Dendritic cell treated with granulocyte-macrophage colony-stimulating factor and Interleukin-4, amounts not matched to agents 40 ng/mL and 50 ng/mL, for 4 days (primary cell): ENCODE results near the gene RINL.

Experiments used
- H3K27ac Mint-ChIP-seq: one replicate; pipeline ENCODE4 v1.8.0; 2022; ENCODE audit warnings: mild to moderate bottlenecking, mixed read lengths
- H3K27me3 Mint-ChIP-seq: one replicate; pipeline ENCODE4 v1.8.0; 2022; ENCODE audit warnings: mild to moderate bottlenecking, mixed read lengths
- H3K36me3 Mint-ChIP-seq: one replicate; pipeline ENCODE4 v1.8.0; 2022; ENCODE audit warnings: low read depth, mixed read lengths
- H3K4me1 Mint-ChIP-seq: one replicate; pipeline ENCODE4 v1.8.0; 2022; ENCODE audit warnings: low read depth, mixed read lengths
- H3K4me3 Mint-ChIP-seq: one replicate; pipeline ENCODE4 v1.8.0; 2022; ENCODE audit warnings: mild to moderate bottlenecking, moderate library complexity, mixed read lengths
- H3K9me3 Mint-ChIP-seq: one replicate; pipeline ENCODE4 v1.8.0; 2022; ENCODE audit warnings: mixed read lengths
- intact Hi-C: fragments of 100-400 bp; cut with micrococcal nuclease; formaldehyde crosslinking; loops from one replicate; pipeline ENCODE4 v1.15.0; 2022

RINL gene

GRCh38 chr19:38845374-38846024, 32.6 kb downstream of the RINL start:
- Mint-ChIP-seq H3K4me1 (peaks cover 48% of the 10 kb centered on the region), H3K27ac (no peak overlapping the region), H3K36me3 (peaks cover 95% of the 10 kb centered on the region), H3K4me3 (no peak overlapping the region), H3K9me3 (no peaks in the 10 kb centered on the region), H3K27me3 (no peaks in the 10 kb centered on the region)
- intact Hi-C loops = loop anchor here (10.0 kb wide), 1 partner anchor 111 kb away; no protein-coding TSS in a partner anchor

DNA sequence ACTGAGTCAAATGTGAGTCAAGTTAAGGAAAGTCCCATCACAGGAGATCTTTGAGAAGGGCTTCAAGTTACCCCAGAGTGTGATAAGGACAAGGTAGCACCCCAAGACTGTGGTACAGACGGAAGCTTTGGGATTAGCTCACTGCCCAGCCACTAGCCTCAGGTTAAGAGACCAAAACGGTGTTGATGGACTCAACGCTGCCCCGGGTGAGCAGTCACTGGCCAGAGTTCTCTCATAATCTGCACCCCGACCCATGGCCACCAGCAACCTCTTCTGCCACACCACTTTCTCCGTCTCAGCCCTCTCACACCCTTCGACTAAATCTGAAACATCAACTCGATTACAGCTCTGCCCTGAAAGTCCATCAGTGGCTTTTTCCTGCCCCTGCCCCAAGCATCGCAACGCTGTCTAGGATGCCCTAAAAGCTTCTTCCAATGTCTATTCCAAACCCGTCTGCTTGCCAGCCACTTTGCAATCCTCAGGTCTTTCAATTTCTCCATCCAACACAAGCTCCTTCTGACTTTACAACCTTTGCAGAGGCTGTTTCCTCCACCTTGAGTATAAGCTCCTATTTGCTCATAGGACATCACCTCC, 33.9 kb downstream of the RINL start:
- no peaks in the 10 kb centered on the region for H3K9me3 Mint-ChIP-seq
- H3K4me1 Mint-ChIP-seq = peaks cover 48% of the 10 kb centered on the region
- intact Hi-C loops = loop anchor here (10.0 kb wide), 1 partner anchor 109 kb away; no protein-coding TSS in a partner anchor
- H3K27me3 Mint-ChIP-seq = no peaks in the 10 kb centered on the region
- H3K36me3 Mint-ChIP-seq = peaks cover 100% of the 10 kb centered on the region
- no peak overlapping the region for H3K4me3 Mint-ChIP-seq
- no peak overlapping the region for H3K27ac Mint-ChIP-seq

DNA sequence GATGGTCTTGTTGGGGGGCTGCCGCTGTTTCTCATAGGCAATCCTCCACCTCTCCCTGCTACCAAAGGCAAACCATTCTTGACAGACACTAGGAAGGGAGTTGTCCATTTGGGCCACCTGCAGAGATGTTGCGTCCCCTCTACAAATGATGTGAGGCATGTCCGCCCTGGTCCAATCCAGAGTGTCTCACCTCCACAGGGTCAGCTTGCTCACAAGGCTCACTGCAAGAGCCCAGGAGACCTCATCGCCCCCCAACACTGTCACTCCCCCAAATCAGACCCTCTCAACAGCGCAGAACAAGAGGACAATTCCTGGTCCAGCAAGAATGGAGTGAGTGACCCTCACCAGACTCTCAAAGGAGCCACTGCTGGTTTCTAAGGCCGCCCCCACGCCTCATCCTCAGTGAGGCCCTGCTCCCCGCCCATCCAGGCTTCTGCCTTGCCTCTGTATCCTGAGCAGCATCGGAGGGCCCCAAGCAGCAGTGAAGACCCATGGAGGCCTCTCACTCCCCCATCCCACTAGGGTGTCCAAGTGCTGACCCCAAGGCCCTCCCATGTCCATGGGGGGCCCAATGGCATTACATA, 34.8 kb downstream of the RINL start:
- Mint-ChIP-seq H3K27me3 (no peaks in the 10 kb centered on the region), H3K27ac (no peak overlapping the region), H3K36me3 (peaks cover 100% of the 10 kb centered on the region), H3K4me1 (peaks cover 39% of the 10 kb centered on the region), H3K9me3 (no peaks in the 10 kb centered on the region), H3K4me3 (no peak overlapping the region)
- intact Hi-C loops = loop anchor here (10.0 kb wide), 1 partner anchor 108 kb away; no protein-coding TSS in a partner anchor

DNA sequence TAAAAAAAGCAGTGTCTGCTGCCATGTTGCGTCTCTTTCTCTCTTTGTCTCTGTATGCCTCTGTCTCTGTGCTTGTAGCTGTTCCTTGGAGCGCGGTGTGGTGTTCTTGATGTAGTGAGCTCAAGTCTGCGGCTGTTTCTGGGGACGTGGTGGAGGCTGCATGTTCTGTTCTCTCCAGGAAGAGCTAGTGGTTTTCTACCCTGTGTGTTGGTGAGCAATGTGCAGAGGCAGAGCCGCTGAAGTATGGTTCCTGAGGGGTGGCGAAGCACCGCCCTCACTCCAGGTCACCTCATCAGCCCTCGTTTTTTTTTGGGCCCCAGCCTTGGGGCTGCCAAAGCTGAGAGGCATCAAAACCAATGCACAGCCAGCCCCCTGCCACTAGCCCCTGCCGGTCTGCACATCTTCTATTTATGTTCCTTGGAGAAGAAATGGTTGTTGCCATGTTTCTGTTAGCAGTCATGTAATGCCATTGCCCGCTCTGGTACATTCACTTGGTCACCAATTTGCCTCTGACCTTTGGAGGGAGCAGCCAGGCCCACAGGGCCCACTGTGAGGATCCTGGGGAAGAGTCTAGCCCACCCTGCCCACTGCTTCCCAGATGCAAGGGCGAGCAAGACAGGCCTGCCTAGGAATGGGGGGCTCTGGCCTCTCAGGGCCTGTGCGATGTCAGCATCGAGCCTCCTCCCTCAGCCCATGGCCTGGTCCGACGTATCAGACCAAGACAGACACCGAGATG, 35.5 kb downstream of the RINL start:
- no peak overlapping the region for H3K27ac Mint-ChIP-seq
- no peak overlapping the region for H3K4me3 Mint-ChIP-seq
- no peaks in the 10 kb centered on the region for H3K9me3 Mint-ChIP-seq
- H3K4me1 Mint-ChIP-seq = peaks cover 33% of the 10 kb centered on the region
- H3K27me3 Mint-ChIP-seq = no peaks in the 10 kb centered on the region
- intact Hi-C loops = loop anchor here (10.0 kb wide), 1 partner anchor 108 kb away; no protein-coding TSS in a partner anchor
- H3K36me3 Mint-ChIP-seq = peaks cover 100% of the 10 kb centered on the region

- Mint-ChIP-seq H3K9me3 (no peaks in the 10 kb centered on the region), H3K4me1 (peaks cover 28% of the 10 kb centered on the region), H3K36me3 (peaks cover 100% of the 10 kb centered on the region), H3K27me3 (no peaks in the 10 kb centered on the region), H3K4me3 (no peak overlapping the region), H3K27ac (no peak overlapping the region)
- intact Hi-C loops = loop anchor here (10.0 kb wide), 1 partner anchor 107 kb away; no protein-coding TSS in a partner anchor
Measured at GRCh38 chr19:38841787-38842438, 36.2 kb downstream of the RINL start.

GRCh38 chr19:38841180-38841766, 36.8 kb downstream of the RINL start:
- Mint-ChIP-seq H3K9me3 (no peaks in the 10 kb centered on the region), H3K4me1 (peaks cover 27% of the 10 kb centered on the region), H3K4me3 (no peak overlapping the region), H3K27me3 (no peaks in the 10 kb centered on the region), H3K36me3 (peaks cover 100% of the 10 kb centered on the region), H3K27ac (no peak overlapping the region)
- intact Hi-C loops = loop anchor here (10.0 kb wide), 1 partner anchor 106 kb away; no protein-coding TSS in a partner anchor

DNA sequence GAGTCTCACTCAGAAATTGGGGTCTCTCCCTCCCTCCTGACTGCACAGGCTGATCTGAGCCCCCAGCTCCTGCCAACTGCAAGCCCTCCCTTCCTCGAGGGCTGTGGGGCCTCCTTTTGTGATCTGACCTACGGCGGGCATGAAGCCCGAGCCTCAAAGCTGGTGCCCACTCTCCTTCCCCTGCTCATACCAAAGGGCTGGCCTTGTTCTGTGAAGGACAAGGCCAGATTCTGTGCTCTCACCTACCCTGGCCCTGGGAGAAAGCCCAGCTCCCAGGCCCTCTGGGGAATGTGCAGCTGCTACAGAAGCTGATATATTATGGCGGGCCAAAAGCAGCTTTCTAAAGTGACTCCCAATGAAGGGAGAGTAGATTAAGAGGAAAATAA, 37.5 kb downstream of the RINL start:
- intact Hi-C loops = loop anchor here (10.0 kb wide), 1 partner anchor 106 kb away; no protein-coding TSS in a partner anchor
- Mint-ChIP-seq H3K9me3 (no peaks in the 10 kb centered on the region), H3K36me3 (peaks cover 100% of the 10 kb centered on the region), H3K4me3 (no peak overlapping the region), H3K4me1 (peaks cover 24% of the 10 kb centered on the region), H3K27me3 (no peaks in the 10 kb centered on the region), H3K27ac (no peak overlapping the region)

DNA sequence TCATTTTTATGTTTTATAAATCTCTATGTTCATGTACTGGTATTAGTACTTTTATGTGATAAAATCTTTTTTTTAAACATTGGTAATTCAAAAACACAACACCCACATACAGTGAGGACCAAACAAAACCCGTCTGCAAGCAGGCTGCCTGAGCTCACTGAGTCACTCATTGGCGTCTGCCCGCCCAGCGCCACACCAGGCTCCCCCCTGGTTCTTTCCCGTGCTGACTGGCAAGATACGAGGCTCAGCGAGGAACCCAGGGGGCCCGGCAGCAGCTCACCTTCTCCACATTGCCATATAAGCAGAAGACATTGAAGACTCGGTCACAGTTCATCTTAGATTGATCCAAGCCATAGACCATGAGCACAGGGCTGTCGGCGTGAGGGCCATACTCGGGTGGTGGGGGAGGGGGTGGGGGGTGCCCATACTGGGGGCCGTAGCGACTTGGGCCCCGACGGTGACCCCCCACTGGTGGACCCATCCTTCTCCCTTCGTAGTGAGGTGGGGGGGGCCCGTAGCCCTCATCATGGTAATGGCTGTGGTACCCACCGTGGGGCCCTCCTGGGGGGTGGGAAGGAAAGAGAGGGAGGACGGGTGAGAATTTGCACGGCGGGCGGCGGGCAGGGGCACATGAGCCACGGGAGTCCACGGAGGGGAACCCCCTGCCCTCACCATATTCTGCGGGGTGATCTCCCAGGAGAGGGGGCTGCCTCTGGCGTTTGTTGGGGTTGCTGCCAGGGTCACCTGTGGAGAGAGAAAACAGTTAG, 38.1 kb downstream of the RINL start:
- Mint-ChIP-seq H3K9me3 (no peaks in the 10 kb centered on the region), H3K4me3 (no peak overlapping the region), H3K36me3 (peaks cover 98% of the 10 kb centered on the region), H3K27ac (no peak overlapping the region), H3K27me3 (no peaks in the 10 kb centered on the region), H3K4me1 (peaks cover 19% of the 10 kb centered on the region)
- intact Hi-C loops = loop anchor here (10.0 kb wide), 1 partner anchor 105 kb away; no protein-coding TSS in a partner anchor

GRCh38 chr19:38838986-38839761, 38.9 kb downstream of the RINL start:
- Mint-ChIP-seq H3K27me3 (no peaks in the 10 kb centered on the region), H3K4me3 (no peak overlapping the region), H3K4me1 (peaks cover 13% of the 10 kb centered on the region), H3K27ac (no peak overlapping the region), H3K9me3 (no peaks in the 10 kb centered on the region), H3K36me3 (peaks cover 90% of the 10 kb centered on the region)
- intact Hi-C loops = no loop called here

DNA sequence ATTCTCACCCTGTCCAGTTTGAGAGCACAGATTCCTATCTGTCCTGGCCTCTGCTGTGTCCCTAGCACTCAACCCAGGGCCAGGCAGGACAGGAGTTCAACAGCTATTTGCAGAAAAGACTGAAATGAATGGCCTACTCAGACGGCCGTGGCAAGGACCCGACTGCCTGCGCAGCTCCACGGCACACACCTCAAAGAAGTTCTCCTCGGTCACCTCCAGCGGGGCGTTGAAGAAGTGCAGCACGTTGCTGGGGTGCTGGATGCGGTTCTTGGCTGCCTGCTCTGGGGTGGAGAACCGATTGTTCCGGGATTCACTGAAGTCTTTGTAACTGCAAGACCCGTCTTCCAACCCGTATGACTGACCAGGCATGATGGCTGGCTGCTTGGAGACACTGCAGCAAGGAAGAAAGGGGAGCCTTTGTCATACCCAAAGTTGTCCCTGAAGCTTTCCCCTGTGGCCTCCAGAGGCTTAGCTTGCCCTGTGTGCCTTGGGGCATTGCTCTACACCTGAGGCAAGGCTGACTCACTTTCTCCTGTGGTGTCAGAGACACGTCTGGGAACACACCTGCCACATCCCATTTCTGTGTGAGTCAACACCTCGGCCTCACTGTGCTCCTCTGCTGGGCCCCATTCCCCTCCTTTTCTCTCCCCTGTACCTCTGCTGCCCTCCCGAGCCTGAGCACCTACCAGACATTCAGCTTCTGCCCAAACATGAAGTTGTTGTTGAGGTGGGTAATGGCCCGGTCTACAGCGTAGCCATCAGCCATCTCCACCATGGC, 39.7 kb downstream of the RINL start:
- Mint-ChIP-seq H3K4me3 (no peak overlapping the region), H3K36me3 (peaks cover 82% of the 10 kb centered on the region), H3K9me3 (no peaks in the 10 kb centered on the region), H3K27me3 (no peaks in the 10 kb centered on the region), H3K4me1 (peaks cover 5% of the 10 kb centered on the region), H3K27ac (no peak overlapping the region)
- intact Hi-C loops = no loop called here

GRCh38 chr19:38837656-38838121, 40.4 kb downstream of the RINL start:
- intact Hi-C loops = no loop called here
- Mint-ChIP-seq H3K4me3 (no peak overlapping the region), H3K27ac (no peak overlapping the region), H3K36me3 (peaks cover 75% of the 10 kb centered on the region), H3K4me1 (peaks cover 6% of the 10 kb centered on the region), H3K9me3 (no peaks in the 10 kb centered on the region), H3K27me3 (no peaks in the 10 kb centered on the region)
